ENCODE results near the gene EPYC.

- no peak for TF ChIP-seq POLR2AphosphoS5 (IDR thresholded peaks at IDR 0.05; ENCODE audit: low read depth, low read length)
- no peak for TF ChIP-seq REST (IDR thresholded peaks at IDR 0.05; ENCODE audit: insufficient read depth in 1 of 2, low read depth in 2 of 2, low read length in 2 of 2)
- TF ChIP-seq SIN3A (IDR thresholded peaks at IDR 0.05; ENCODE audit: borderline replicate concordance, insufficient read depth, low read length): no peak
- TF ChIP-seq TAF1 (IDR thresholded peaks at IDR 0.05; ENCODE audit: borderline replicate concordance, insufficient read depth, low read length): no peak
- no peak for TF ChIP-seq FOXP2 (optimal IDR thresholded peaks at IDR 0.05; ENCODE audit: borderline replicate concordance, extremely low read depth, extremely low read length, insufficient read depth)
Measured at GRCh38 chr12:90963946-90964345, 40.8 kb downstream of the EPYC start.

All from PFSK-1 (cell line).